ENCODE data around the gene MYH9. TPM values are rescaled to one million over a fixed set of nuclear protein-coding genes. Genes with fewer than 3 reads are reported as not detected.

MYH9 gene
- total RNA-seq, 4 donors from 2014 or later, result 284 to 323 (median 294) TPM

GRCh38 chr22:36343720-36344105 lies 44.1 kb downstream of the MYH9 start:
- H3K27me3 ChIP-seq, result no peaks in the 10 kb centered on the region
- TF ChIP-seq EP300 (IDR thresholded peaks at IDR 0.05) (no peak), POLR2AphosphoS5 (IDR thresholded peaks at IDR 0.05) (no peak)
- TF ChIP-seq, protein P1, sequence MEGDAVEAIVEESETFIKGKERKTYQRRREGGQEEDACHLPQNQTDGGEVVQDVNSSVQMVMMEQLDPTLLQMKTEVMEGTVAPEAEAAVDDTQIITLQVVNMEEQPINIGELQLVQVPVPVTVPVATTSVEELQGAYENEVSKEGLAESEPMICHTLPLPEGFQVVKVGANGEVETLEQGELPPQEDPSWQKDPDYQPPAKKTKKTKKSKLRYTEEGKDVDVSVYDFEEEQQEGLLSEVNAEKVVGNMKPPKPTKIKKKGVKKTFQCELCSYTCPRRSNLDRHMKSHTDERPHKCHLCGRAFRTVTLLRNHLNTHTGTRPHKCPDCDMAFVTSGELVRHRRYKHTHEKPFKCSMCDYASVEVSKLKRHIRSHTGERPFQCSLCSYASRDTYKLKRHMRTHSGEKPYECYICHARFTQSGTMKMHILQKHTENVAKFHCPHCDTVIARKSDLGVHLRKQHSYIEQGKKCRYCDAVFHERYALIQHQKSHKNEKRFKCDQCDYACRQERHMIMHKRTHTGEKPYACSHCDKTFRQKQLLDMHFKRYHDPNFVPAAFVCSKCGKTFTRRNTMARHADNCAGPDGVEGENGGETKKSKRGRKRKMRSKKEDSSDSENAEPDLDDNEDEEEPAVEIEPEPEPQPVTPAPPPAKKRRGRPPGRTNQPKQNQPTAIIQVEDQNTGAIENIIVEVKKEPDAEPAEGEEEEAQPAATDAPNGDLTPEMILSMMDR (IDR thresholded peaks at IDR 0.05), result no peak
- peaks cover 73% of the 10 kb centered on the region for H3K4me1 ChIP-seq
- no peaks in the 10 kb centered on the region for H3K9me3 ChIP-seq
- no peak overlapping the region for H3K4me3 ChIP-seq
- H3K27ac ChIP-seq, result peak overlapping the region; percentile 74
- DNase-seq (ENCODE audit: low spot score in 2 of 2), result no peak
- 38% methylated on average over 8 of the region's 9 CpGs for WGBS
- peaks cover 56% of the 10 kb centered on the region for H3K36me3 ChIP-seq

GRCh38 chr22:36343070-36343719 lies 44.6 kb downstream of the MYH9 start:
- H3K36me3 ChIP-seq, result peaks cover 58% of the 10 kb centered on the region
- peak overlapping the region; percentile 74 for H3K27ac ChIP-seq
- 73% methylated on average over 5 of the region's 5 CpGs for WGBS
- peaks cover 72% of the 10 kb centered on the region for H3K4me1 ChIP-seq
- H3K4me3 ChIP-seq, result no peak overlapping the region
- H3K9me3 ChIP-seq, result no peaks in the 10 kb centered on the region
- DNase-seq (ENCODE audit: low spot score in 2 of 2), result no peak
- H3K27me3 ChIP-seq, result no peaks in the 10 kb centered on the region
- no peak for TF ChIP-seq POLR2A (IDR thresholded peaks at IDR 0.05)
- no peak for TF ChIP-seq POLR2AphosphoS5 (IDR thresholded peaks at IDR 0.05)
- TF ChIP-seq EP300 (IDR thresholded peaks at IDR 0.05), result no peak

DNA sequence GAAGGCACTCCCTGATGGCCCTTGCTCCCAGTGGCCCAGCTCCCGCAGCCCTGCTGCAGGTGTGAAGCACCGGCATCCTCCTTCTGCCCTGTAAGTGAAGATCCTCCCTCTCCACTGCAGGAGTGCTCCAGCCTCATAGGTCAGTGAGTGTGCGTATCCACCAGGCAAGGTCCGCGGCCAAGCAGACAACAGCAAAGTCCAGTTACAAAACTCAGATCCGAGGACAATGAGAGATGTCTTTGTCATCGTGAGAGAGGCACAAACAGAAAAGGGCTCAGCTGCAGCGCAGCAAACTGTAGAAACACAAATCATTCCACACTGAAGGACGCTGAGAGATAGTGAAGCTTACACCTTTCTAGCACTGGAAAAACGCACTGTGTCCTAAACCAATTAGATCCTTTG lies 46.1 kb downstream of the MYH9 start:
- TF ChIP-seq POLR2AphosphoS5 (IDR thresholded peaks at IDR 0.05) (no peak), EP300 (IDR thresholded peaks at IDR 0.05) (no peak), POLR2A (IDR thresholded peaks at IDR 0.05) (no peak)
- TF ChIP-seq, protein P1 (IDR thresholded peaks at IDR 0.05), result no peak
- Histone ChIP-seq H3K27ac (no peak overlapping the region), H3K9me3 (no peaks in the 10 kb centered on the region), H3K4me1 (peaks cover 79% of the 10 kb centered on the region), H3K4me3 (no peak overlapping the region), H3K27me3 (no peaks in the 10 kb centered on the region), H3K36me3 (peaks cover 57% of the 10 kb centered on the region)
- 91% methylated on average over 8 of the region's 10 CpGs for WGBS
- DNase-seq (ENCODE audit: low spot score in 2 of 2), result no peak

- Histone ChIP-seq H3K4me3 (no peak overlapping the region), H3K4me1 (peaks cover 82% of the 10 kb centered on the region), H3K27ac (no peak overlapping the region), H3K36me3 (peaks cover 54% of the 10 kb centered on the region), H3K27me3 (no peaks in the 10 kb centered on the region), H3K9me3 (no peaks in the 10 kb centered on the region)
- 62% methylated on average over 9 of the region's 9 CpGs for WGBS
- DNase-seq (ENCODE audit: low spot score in 2 of 2), result no peak
- TF ChIP-seq POLR2AphosphoS5 (IDR thresholded peaks at IDR 0.05), result no peak
Measured at GRCh38 chr22:36340621-36341020, 47.1 kb downstream of the MYH9 start.

GRCh38 chr22:36339171-36340065 lies 48.3 kb downstream of the MYH9 start:
- TF ChIP-seq EP300 (IDR thresholded peaks at IDR 0.05) (no peak), POLR2A (IDR thresholded peaks at IDR 0.05) (no peak)
- H3K9me3 ChIP-seq, result no peaks in the 10 kb centered on the region
- peak overlapping the region; percentile 5 for H3K27ac ChIP-seq
- H3K27me3 ChIP-seq, result no peaks in the 10 kb centered on the region
- peaks cover 82% of the 10 kb centered on the region for H3K4me1 ChIP-seq
- DNase-seq (ENCODE audit: low spot score in 2 of 2), result no peak
- peaks cover 54% of the 10 kb centered on the region for H3K36me3 ChIP-seq
- no peak overlapping the region for H3K4me3 ChIP-seq
- WGBS, result 52% methylated on average over 6 of the region's 6 CpGs

DNA sequence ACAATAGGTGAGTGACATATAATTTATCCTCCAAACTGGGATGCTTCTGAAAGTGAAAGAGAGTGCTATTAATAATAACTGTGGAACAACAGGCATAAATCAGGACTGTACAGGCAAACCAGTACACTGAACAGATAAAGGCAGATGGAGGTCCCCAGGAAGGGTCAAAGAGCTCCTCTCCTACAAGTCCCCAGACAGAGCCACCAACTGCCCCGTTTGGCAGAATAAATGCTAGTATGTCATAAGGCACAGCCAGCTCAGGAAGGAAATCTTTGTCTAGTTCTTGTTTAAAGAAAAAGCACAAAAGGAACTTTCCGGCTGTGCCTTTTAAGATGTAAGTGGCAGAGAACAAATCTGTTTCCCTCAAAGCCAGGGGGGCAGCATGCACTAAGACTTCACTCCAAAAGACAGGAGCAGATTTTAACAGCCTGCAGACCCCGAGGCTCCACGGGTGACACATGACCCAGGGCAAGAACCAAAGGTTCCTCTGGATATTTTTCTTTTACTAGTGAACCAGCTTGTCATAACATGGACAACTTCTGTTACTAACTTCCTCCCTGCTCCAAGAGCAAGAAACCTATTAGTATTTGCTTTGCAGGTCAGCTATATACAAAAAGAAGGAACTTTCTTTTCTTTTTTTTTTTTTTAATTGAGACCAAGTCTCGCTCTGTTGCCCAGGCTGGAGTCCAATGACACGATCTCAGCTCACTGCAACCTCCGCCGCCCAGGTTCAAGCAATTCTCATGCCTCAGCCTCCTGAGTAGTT lies 50.2 kb downstream of the MYH9 start:
- no peaks in the 10 kb centered on the region for H3K9me3 ChIP-seq
- peak overlapping the region; percentile 34 for H3K27ac ChIP-seq
- H3K4me1 ChIP-seq, result peaks cover 82% of the 10 kb centered on the region
- H3K4me3 ChIP-seq, result no peak overlapping the region
- TF ChIP-seq EP300 (IDR thresholded peaks at IDR 0.05) (no peak), POLR2A (IDR thresholded peaks at IDR 0.05) (no peak), POLR2AphosphoS5 (IDR thresholded peaks at IDR 0.05) (no peak)
- TF ChIP-seq, protein P1 (IDR thresholded peaks at IDR 0.05), result no peak
- 64% methylated on average over 8 of the region's 8 CpGs for WGBS
- DNase-seq (ENCODE audit: low spot score in 2 of 2), result no peak
- H3K36me3 ChIP-seq, result peaks cover 49% of the 10 kb centered on the region
- no peaks in the 10 kb centered on the region for H3K27me3 ChIP-seq
